Stimulated activated CD8-positive, alpha-beta memory T cell treated with anti-CD3 and anti-CD28 coated beads, Interleukin-12 subunit alpha, Interleukin-12 subunit beta, amount 100 ng/mL, for 1 hour (primary cell): ENCODE results near the gene SULT1C3.

Experiments used
- DNase-seq: peaks from one replicate; pipeline ENCODE4 v3.0.0-alpha.2; 2020; ENCODE audit warnings: low read depth

Gene SULT1C3

DNA sequence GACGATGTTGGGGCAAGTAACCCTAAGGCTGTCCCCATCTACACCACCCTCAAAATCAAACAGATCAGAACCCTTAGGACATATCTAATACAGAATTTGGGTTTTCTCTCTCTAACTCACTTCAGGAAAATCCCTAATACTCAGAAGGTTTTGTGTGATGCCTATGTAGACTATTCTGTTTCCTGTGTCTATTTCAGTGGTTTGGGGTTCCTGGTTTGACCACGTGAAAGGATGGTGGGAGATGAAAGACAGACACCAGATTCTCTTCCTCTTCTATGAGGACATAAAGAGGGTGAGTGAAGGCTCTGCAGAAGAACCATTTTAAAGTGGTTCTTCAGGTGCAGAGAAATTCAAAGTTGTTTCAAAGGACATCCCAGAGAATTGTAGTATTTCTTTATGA lies 65.2 kb downstream of the SULT1C3 start:
- no peak for DNase-seq

DNA sequence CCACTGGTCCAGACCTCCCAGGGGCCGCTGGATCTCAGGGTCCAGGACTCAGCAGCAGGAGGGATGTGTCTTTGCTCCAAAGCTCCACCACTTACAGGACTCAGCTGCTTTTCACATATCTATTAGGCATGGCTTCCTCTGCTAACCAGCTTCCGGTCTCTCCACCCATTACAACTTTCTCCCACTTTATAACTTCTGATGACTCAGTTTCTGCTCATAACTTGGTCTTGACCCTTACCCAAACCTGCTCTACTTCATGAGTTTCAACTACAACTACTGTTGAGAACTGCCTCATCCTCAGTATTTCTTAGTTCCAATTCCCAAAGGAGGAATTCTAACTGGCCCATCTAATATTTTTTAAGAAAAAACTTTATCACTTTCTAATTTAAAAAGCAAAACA lies 66.1 kb downstream of the SULT1C3 start:
- DNase-seq: no peak

DNA sequence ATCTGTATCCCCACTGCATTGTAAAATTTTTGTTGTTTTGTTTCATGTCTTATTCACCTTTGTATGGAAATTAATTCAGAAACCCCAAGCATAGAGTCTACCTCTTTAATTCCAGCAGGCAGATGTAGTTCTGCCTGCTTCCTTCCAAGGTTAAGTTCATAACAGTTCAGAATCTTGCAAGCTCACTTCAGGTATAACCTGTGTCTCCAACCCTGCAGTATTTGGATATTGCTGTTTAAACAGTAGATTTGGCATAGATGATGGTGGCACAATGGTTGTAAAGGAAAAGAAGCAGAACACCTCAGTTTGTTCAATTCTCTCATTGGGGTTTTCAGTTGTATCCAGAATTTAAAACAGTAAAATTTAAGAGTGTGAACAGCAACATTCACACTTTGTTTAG lies 70.1 kb downstream of the SULT1C3 start:
- no peak for DNase-seq
